ENCODE data around the gene LIN9. TPM values are rescaled to one million over a fixed set of nuclear protein-coding genes. Genes with fewer than 3 reads are reported as not detected.

LIN9 gene
- total and polyA plus RNA-seq, 2 of the 8 experiments (the other 6 are each of a cell fraction or from before 2014, with no cell fraction given): 5.6 to 12.6 TPM

- Histone ChIP-seq H3K4me2 (ENCODE audit: insufficient read depth in 1 of 2, low read depth in 2 of 2, low read length in 2 of 2) (no peak overlapping the region), H2BK5ac (ENCODE audit: low read depth, low read length) (no peak overlapping the region), H3K56ac (replicated peaks; ENCODE audit: insufficient read length, low read depth, low read length) (no peak overlapping the region), H3K79me2 (ENCODE audit: control insufficient read depth in 1 of 2, insufficient read depth in 2 of 2, low read length in 2 of 2) (no peaks in the 10 kb centered on the region), H3K18ac (ENCODE audit: extremely low read depth, low read length) (no peak overlapping the region), H3K27me3 (replicated peaks in 1 of 4; ENCODE audit: control insufficient read depth in 3 of 4, extremely low read depth in 1 of 4, insufficient read depth in 3 of 4, low read length in 3 of 4) (no peaks in the 10 kb centered on the region), H3K27ac (ENCODE audit: low read depth, low read length) (no peak overlapping the region), H2AFZ (ENCODE audit: low read length) (no peak overlapping the region), H3K4ac (replicated peaks; ENCODE audit: insufficient read length, low read depth, low read length) (no peak overlapping the region), H3K23me2 (ENCODE audit: low read depth, low read length) (no peaks in the 10 kb centered on the region), H4K20me1 (replicated peaks in 1 of 2; ENCODE audit: control insufficient read depth in 1 of 2, insufficient read depth in 2 of 2, low read length in 2 of 2) (no peaks in the 10 kb centered on the region), H3K36me3 (ENCODE audit: control insufficient read depth in 2 of 4, insufficient read depth in 4 of 4, low read length in 3 of 4) (no peaks in the 10 kb centered on the region), H3K14ac (ENCODE audit: insufficient read length) (no peak overlapping the region), H2BK15ac (ENCODE audit: low read length) (no peak overlapping the region), H2BK120ac (replicated peaks; ENCODE audit: low read depth, low read length) (no peak overlapping the region), H3K4me3 (ENCODE audit: extremely low read depth in 1 of 4, insufficient read depth in 2 of 4, low read depth in 3 of 4, low read length in 4 of 4) (no peak overlapping the region), H3K9me3 (ENCODE audit: insufficient read depth in 2 of 2, low read depth in 1 of 2, low read length in 1 of 2) (no peaks in the 10 kb centered on the region), H4K91ac (replicated peaks; ENCODE audit: insufficient read length, low read length) (no peak overlapping the region), H3K9ac (replicated peaks in 1 of 4; ENCODE audit: extremely low read depth in 1 of 4, low read depth in 3 of 4, low read length in 3 of 4) (no peak overlapping the region), H2BK20ac (ENCODE audit: low read length) (no peak overlapping the region), H2AK5ac (ENCODE audit: low read depth, low read length) (no peak overlapping the region), H3K79me1 (ENCODE audit: low read depth, low read length) (no peaks in the 10 kb centered on the region), H2BK12ac (ENCODE audit: low read depth, low read length) (no peak overlapping the region), H3K4me1 (replicated peaks in 1 of 4; ENCODE audit: control insufficient read depth in 3 of 4, insufficient read depth in 4 of 4, low read length in 3 of 4) (peaks cover 0 to 3% (median 0%) of the 10 kb centered on the region in 4 experiments; a peak in 1 of 7 replicates), H4K5ac (ENCODE audit: insufficient read length, low read depth, low read length) (no peak overlapping the region), H4K8ac (ENCODE audit: extremely low read depth, insufficient read depth, low read length) (no peak overlapping the region), H3K23ac (ENCODE audit: insufficient read length) (no peak overlapping the region)
- DNase-seq (ENCODE audit: low read depth in 1 of 2, low spot score in 2 of 2): no peak
- FAIRE-seq: no peak
- ChIA-PET CTCF (ENCODE audit: partially characterized antibody) (interaction anchor here (1.3 to 2.8 kb wide), 3 partner anchors 11 to 212 kb away, joined by 3 to 7 read pairs (median 4); no protein-coding TSS in a partner anchor), POLR2A (ENCODE audit: partially characterized antibody) (interaction anchor here (1.9 kb wide), 1 partner anchor 16 kb away, joined by 5 read pairs; no protein-coding TSS in a partner anchor)
- WGBS, 2 experiments (ENCODE audit: extremely low coverage in 1 of 2, insufficient coverage in 1 of 2, insufficient read length in 1 of 2, insufficient replicate concordance in 2 of 2, low coverage in 1 of 2, low lambda C conversion rate in 2 of 2, missing lambda C conversion rate in 1 of 2): 83% methylated on average over 8 of the region's 8 CpGs; no CpG with 5 or more reads in 1 of the 2 experiments
- TF ChIP-seq RAD21 (IDR thresholded peaks at IDR 0.05 in 1 of 2, conservative IDR thresholded peaks at IDR 0.05 in 1 of 2; ENCODE audit: low read depth in 2 of 2, low read length in 2 of 2) (no peak), POLR2A (IDR thresholded peaks at IDR 0.05; ENCODE audit: control extremely low read depth in 1 of 2, low read depth in 2 of 2, low read length in 2 of 2) (no peak), SP1 (IDR thresholded peaks at IDR 0.05; ENCODE audit: low read depth, low read length) (no peak), EGR1 (IDR thresholded peaks at IDR 0.05; ENCODE audit: borderline replicate concordance, low read depth, low read length) (no peak), EZH2 (IDR thresholded peaks at IDR 0.05; ENCODE audit: low read depth, low read length, severe bottlenecking) (no peak), GTF2F1 (IDR thresholded peaks at IDR 0.05; ENCODE audit: borderline replicate concordance, low read depth, low read length) (no peak), CEBPB (IDR thresholded peaks at IDR 0.05; ENCODE audit: low read depth, low read length) (no peak), CBX5 (IDR thresholded peaks at IDR 0.05; ENCODE audit: low read depth, low read length) (no peak), ZNF274 (IDR thresholded peaks at IDR 0.05; ENCODE audit: borderline replicate concordance, extremely low read depth, low read length) (no peak), ASH2L (IDR thresholded peaks at IDR 0.05; ENCODE audit: low read length) (no peak), SIN3A (conservative IDR thresholded peaks at IDR 0.05 in 1 of 2, IDR thresholded peaks at IDR 0.05 in 1 of 2; ENCODE audit: low read depth in 1 of 2, low read length in 2 of 2) (no peak), BCL11A (IDR thresholded peaks at IDR 0.05; ENCODE audit: low read depth in 2 of 2, low read length in 2 of 2) (no peak), SRF (IDR thresholded peaks at IDR 0.05; ENCODE audit: low read depth, low read length) (no peak), EP300 (IDR thresholded peaks at IDR 0.05; ENCODE audit: borderline replicate concordance in 1 of 2, low read depth in 2 of 2, low read length in 2 of 2) (no peak)
These were observed 28.4 kb upstream of the LIN9 start for GRCh38 chr1:226337276-226337875.

Data from H1 (cell line).